GM12891 (cell line): Measurements from ENCODE around the gene CLEC4G.
A peak's percentile ranks its signal among the peaks of the same experiment; 100 is the strongest.

Experiments used
- DNase-seq: peaks from one replicate; pipeline ENCODE4 v3.0.0; 2011; ENCODE audit warnings: low spot score; ENCODE audit not compliant: insufficient read length
- FAIRE-seq: peaks from 2 replicates; lab custom pipeline; 2011; peaks lifted over from hg19 to GRCh38; lab: Jason Lieb, UNC
- PAX5 ChIP-seq: IDR thresholded peaks from 2 replicates; pipeline ENCODE4 v1.6.1; 2011; ENCODE audit warnings: low read length, moderate library complexity, mild to moderate bottlenecking; ENCODE audit not compliant: insufficient read depth, severe bottlenecking
- POLR2A ChIP-seq: IDR thresholded peaks from 2 replicates; pipeline ENCODE4 v1.6.1; 2011; ENCODE audit warnings: low read depth, low read length, control low read depth
- POLR2AphosphoS5 ChIP-seq: IDR thresholded peaks from 2 replicates; pipeline ENCODE4 v1.6.1; 2011; ENCODE audit warnings: low read depth, low read length, control low read depth
- POU2F2 ChIP-seq: IDR thresholded peaks from 2 replicates; pipeline ENCODE4 v1.6.1; 2011; ENCODE audit warnings: low read depth, mild to moderate bottlenecking, control low read depth, low read length, moderate library complexity
- SPI1 ChIP-seq: IDR thresholded peaks from 2 replicates; pipeline ENCODE4 v1.6.1; 2011; ENCODE audit warnings: low read depth, low read length, control low read depth
- TAF1 ChIP-seq: IDR thresholded peaks from 2 replicates; pipeline ENCODE4 v1.6.1; 2011; ENCODE audit warnings: low read depth, low read length, control low read depth

The CLEC4G gene

GRCh38 chr19:7699417-7700401 lies 32.2 kb downstream of the CLEC4G start:
- TF ChIP-seq POLR2AphosphoS5 = no peak; the same call in 1 of the 2 replicates
- peak; percentile 28; the same call in 1 of the 2 replicates for TF ChIP-seq TAF1
- FAIRE-seq (peak; percentile 97), DNase-seq (no peak)

DNA sequence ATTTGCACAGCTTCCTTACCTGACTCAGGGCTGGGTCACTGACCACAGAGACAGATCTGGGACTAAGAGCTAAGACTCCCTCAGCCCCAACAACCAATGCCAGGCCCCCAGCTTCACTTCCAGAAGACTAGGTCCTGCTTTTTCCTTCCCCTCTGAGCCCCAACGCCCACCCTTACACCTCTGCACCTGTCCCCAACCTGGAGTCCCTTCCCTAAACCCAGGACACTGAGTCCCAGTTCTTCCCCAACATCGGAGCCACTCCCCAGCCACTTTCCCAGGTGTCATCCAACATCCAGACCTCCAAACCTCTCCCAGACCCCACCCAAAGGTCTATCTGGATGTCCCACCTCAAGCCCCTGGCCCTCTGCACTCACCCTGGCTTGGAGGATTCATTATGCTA lies 32.9 kb downstream of the CLEC4G start:
- 0 out of 2 replicates have a peak, but pooled peaks have one; percentile 30 for TF ChIP-seq POLR2A
- no peak for TF ChIP-seq POU2F2
- FAIRE-seq = no peak

GRCh38 chr19:7698583-7698982 lies 33.3 kb downstream of the CLEC4G start:
- DNase-seq (no peak), FAIRE-seq (peak; percentile 81)
- TF ChIP-seq POLR2A = no peak
- no peak for TF ChIP-seq TAF1
- TF ChIP-seq POLR2AphosphoS5 = no peak
- TF ChIP-seq PAX5 = no peak
- no peak for TF ChIP-seq POU2F2
- no peak for TF ChIP-seq SPI1

More for the DNA sequence above, 32.9 kb downstream of the CLEC4G start:
- no peak for DNase-seq

- DNase-seq (no peak), FAIRE-seq (peak; percentile 82)
- TF ChIP-seq SPI1 (no peak), POLR2A (no peak), POU2F2 (no peak), PAX5 (no peak), POLR2AphosphoS5 (no peak), TAF1 (no peak)
Observed at GRCh38 chr19:7697721-7698287, 34.1 kb downstream of the CLEC4G start.

DNA sequence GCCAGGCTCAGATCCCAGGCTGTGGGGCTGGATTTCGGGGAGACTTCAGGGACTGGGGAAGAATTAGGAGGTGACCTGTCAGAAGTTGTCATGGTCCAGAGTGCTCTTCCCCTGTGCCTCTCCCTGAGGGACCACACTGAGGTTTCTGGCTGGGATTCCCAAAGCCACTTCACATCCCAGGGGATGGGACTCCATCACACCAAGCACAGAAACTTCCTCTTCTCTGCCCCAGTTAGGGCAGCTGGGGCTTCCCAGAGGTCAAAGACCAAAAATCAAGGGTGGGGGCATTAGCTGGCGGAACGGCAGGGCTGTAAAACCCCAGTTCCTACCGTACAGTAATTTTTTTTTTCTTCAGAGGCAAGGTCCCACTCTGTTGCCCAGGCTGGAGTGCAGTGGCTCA lies 37.4 kb downstream of the CLEC4G start:
- FAIRE-seq = no peak
- TF ChIP-seq POLR2A = no peak
- no peak for TF ChIP-seq POU2F2
- no peak for DNase-seq

GRCh38 chr19:7692417-7693088 lies 39.4 kb downstream of the CLEC4G start:
- TF ChIP-seq PAX5 (no peak), TAF1 (no peak), SPI1 (no peak), POLR2AphosphoS5 (peak; percentile 63; the same call in 1 of the 2 replicates), POU2F2 (no peak), POLR2A (no peak)
- DNase-seq (no peak), FAIRE-seq (peak; percentile 89)

- TF ChIP-seq POU2F2 (no peak), PAX5 (no peak), POLR2A (no peak), TAF1 (no peak), POLR2AphosphoS5 (no peak), SPI1 (no peak)
- FAIRE-seq (no peak), DNase-seq (no peak)
Observed at GRCh38 chr19:7691497-7691896, 40.4 kb downstream of the CLEC4G start.

- FAIRE-seq (peak; percentile 84), DNase-seq (no peak)
- TF ChIP-seq POLR2A (no peak), PAX5 (no peak), TAF1 (no peak), SPI1 (no peak), POLR2AphosphoS5 (no peak), POU2F2 (no peak)
Observed at GRCh38 chr19:7690779-7691258, 41.1 kb downstream of the CLEC4G start.

GRCh38 chr19:7689165-7689564 lies 42.7 kb downstream of the CLEC4G start:
- DNase-seq (no peak), FAIRE-seq (no peak)
- TF ChIP-seq TAF1 (no peak), POU2F2 (no peak), PAX5 (no peak), SPI1 (no peak), POLR2AphosphoS5 (no peak), POLR2A (no peak)
